H7 (cell line): ENCODE data around the gene FAM20C. TPM values are rescaled to one million over a fixed set of nuclear protein-coding genes. Genes with fewer than 3 reads are reported as not detected.

Experiments
- DNase-seq: peaks from one replicate; pipeline ENCODE4 v3.0.0; 2012
- H3K27me3 ChIP-seq: 2 replicates; pipeline ENCODE4 v1.6.0; 2011; ENCODE audit warnings: mild to moderate bottlenecking, low read length; ENCODE audit not compliant: control insufficient read depth, insufficient read depth
- H3K36me3 ChIP-seq: replicated peaks from 2 replicates; pipeline ENCODE4 v1.5.1; 2011; ENCODE audit warnings: low read length; ENCODE audit not compliant: control insufficient read depth, insufficient read depth
- H3K4me3 ChIP-seq: 2 replicates; pipeline ENCODE4 v1.5.1; 2011; ENCODE audit warnings: low read depth, mild to moderate bottlenecking, control low read depth, low read length, moderate library complexity; ENCODE audit not compliant: insufficient read depth
- total RNA-seq: library from RNA; depleted of rRNA; stranded (reverse); fragments of >200 nt; shearing (Covaris generic); gene quantifications from 2 replicates; pipeline ENCODE4 v1.2.3, GENCODE V29; 2014

FAM20C gene
- total RNA-seq, 1 experiment from 2014 or later, result 63.2 TPM

GRCh38 chr7:247636-248035 lies 55.3 kb downstream of the FAM20C start:
- H3K36me3 ChIP-seq, result peaks cover 1% of the 10 kb centered on the region
- no peaks in the 10 kb centered on the region for H3K27me3 ChIP-seq
- DNase-seq, result no peak
- H3K4me3 ChIP-seq, result no peak overlapping the region

DNA sequence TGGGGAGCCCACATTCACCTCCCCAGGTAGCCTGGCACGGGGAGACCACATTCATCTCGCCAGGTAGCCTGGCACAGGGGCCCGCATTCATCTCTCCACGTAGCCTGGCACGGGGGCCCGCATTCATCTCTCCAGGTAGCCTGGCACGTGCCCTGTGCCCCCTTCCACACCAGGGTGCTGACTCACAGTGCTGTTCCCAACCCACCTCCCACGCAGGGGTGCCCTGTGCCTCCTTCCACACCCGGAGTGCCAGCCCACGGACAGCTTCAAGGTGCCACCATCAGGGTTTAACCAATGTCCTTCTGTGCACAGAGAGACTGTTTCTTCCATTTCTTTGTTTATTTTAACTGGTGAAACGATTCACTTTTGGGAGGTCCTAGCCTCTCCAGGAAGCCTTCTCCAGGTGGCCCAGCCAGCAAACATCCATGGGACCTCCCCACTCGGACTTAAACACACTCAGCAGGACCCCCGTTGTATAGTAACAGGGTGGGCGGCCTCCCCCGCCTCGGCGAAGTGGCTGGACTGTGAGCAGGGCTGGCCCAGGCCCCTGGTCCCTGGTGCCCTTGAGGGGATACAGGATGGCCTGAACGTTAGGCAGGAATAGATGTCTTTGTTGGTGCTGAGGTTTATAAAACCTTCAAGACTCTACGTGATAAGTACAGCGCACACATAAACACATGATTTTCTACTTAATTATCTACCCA lies 56.5 kb downstream of the FAM20C start:
- no peak for DNase-seq

GRCh38 chr7:249989-250388 lies 57.6 kb downstream of the FAM20C start:
- no peak for DNase-seq
- Histone ChIP-seq H3K4me3 (no peak overlapping the region), H3K27me3 (no peaks in the 10 kb centered on the region), H3K36me3 (peaks cover 2% of the 10 kb centered on the region)

More for the DNA sequence above, 56.5 kb downstream of the FAM20C start:
- H3K4me3 ChIP-seq, result no peak overlapping the region
- H3K27me3 ChIP-seq, result no peaks in the 10 kb centered on the region
- peaks cover 2% of the 10 kb centered on the region for H3K36me3 ChIP-seq

- Histone ChIP-seq H3K4me3 (no peak overlapping the region), H3K27me3 (no peaks in the 10 kb centered on the region), H3K36me3 (peaks cover 2% of the 10 kb centered on the region)
- no peak for DNase-seq
These were observed 58.2 kb downstream of the FAM20C start for GRCh38 chr7:250523-250922.

DNA sequence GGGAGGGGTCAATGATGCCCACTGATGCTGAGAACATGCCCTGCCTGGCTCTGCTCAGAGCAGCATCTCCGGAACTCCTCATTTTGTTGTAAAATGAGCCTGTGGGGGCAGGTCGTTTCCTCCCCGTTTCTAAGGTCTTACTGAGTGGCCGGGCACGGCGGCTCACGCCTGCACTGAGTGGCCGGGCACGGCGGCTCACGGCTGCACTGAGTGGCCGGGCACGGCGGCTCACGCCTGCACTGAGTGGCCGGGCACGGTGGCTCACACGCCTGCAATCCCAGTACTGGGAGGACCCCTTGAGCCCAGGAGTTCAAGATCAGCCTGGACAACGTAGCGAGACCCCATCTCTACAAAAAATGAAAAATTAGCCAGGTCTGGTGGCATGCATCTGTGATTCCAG lies 58.6 kb downstream of the FAM20C start:
- Histone ChIP-seq H3K36me3 (peaks cover 2% of the 10 kb centered on the region), H3K27me3 (no peaks in the 10 kb centered on the region), H3K4me3 (no peak overlapping the region)
- no peak for DNase-seq

DNA sequence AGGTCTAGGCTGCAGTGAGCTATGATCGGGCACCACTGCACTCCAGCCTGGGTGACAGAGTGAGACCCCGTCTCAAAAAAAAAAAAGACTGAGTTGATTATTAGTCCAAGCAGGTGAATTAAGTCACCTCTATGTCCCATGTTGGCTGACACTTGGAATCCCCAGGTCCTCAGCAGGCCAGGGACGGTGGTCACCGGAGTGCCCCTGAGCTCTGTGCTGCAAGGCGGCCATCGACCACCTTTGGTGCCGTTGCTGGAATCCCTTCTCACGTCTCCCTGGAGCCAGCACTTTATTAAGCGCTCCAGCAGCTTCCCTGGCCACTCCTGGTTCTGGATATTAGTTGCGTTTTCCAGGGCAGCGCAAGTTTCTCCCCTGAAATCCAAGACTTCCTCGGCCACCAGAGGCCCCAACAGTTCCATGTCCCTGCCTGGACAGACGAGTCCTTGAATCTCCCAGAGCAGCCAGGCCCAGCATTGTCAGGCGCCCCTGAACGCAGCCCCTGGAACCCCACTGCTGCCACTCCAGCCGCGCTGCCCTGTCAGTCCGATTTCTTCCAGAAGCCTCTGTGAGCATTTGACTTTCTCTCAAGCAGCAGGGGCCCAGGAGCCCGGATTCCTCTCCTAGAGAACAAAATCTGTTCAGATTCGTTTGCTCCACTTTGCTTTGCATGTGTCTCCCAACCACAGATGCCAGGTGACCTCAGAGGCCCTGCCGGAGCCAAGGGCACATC lies 59.2 kb downstream of the FAM20C start:
- no peaks in the 10 kb centered on the region for H3K27me3 ChIP-seq
- DNase-seq, result no peak
- H3K4me3 ChIP-seq, result no peak overlapping the region
- H3K36me3 ChIP-seq, result peaks cover 3% of the 10 kb centered on the region

GRCh38 chr7:252216-252965 lies 60.0 kb downstream of the FAM20C start:
- Histone ChIP-seq H3K4me3 (no peak overlapping the region), H3K27me3 (no peaks in the 10 kb centered on the region), H3K36me3 (peaks cover 6% of the 10 kb centered on the region)
- no peak for DNase-seq

DNA sequence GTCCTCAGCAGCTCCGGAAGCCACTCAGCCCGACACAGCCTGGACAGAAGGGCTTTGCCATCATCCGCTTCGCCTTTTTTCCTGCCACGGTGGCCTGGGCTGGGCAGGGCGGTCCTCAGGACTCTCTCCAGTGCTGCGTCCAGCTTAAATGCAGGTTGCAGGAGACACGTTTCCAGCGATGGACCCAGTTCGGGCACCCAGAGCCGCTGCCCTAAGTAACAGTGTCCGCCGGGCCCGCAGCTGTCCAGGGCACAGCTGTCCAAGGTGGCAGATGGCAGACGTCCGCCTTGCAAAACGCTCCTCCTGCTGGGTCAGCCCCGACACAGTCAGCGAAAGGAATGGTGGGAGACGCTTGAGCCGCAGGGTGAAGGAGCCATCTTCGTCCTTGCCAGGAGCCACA lies 60.6 kb downstream of the FAM20C start:
- Histone ChIP-seq H3K27me3 (no peaks in the 10 kb centered on the region), H3K36me3 (peaks cover 6% of the 10 kb centered on the region), H3K4me3 (no peak overlapping the region)
- no peak for DNase-seq

DNA sequence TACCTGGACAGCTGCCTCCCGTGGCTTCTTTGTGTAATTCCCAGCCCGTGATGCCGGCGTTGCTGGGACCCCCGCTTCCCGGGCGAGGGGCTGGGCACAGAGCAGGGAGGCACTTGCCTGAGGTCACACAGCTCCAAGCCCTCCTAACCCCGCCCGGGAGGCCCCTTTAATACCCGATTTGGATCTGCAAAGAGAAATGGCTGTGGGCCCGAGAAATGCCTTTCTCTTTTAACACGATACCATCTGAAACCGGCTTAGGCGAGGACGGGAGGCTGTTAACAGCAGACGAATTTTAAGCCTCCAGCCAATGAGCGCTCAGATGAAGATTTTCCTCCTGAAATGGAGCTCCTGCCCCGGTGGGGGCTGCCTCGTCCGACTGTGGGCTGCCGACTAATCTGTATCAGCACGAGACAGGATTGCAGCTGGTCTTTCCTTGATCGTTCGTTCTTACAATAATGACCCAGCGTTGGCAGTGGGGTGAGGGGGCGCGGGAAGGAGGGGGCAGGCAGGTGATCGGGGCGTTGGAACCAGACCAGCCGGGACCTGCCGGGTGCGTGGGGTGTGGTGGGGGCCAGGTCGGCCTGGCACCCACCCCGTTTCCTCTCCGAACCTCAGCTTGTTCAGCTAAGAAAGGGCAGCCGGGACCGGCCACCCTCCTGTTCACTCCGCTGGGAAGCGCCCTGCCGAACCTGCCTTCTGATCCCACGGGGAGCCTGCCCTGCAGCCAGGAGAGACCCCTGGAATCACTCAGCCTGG lies 61.4 kb downstream of the FAM20C start:
- H3K36me3 ChIP-seq, result peaks cover 6% of the 10 kb centered on the region
- H3K27me3 ChIP-seq, result no peaks in the 10 kb centered on the region
- H3K4me3 ChIP-seq, result no peak overlapping the region
- DNase-seq, result no peak

GRCh38 chr7:254337-255037 lies 62.1 kb downstream of the FAM20C start:
- DNase-seq, result no peak
- H3K36me3 ChIP-seq, result peaks cover 8% of the 10 kb centered on the region
- H3K27me3 ChIP-seq, result no peaks in the 10 kb centered on the region
- H3K4me3 ChIP-seq, result no peak overlapping the region

GRCh38 chr7:255038-255435 lies 62.7 kb downstream of the FAM20C start:
- peaks cover 9% of the 10 kb centered on the region for H3K36me3 ChIP-seq
- H3K4me3 ChIP-seq, result no peak overlapping the region
- H3K27me3 ChIP-seq, result no peaks in the 10 kb centered on the region
- DNase-seq, result no peak

DNA sequence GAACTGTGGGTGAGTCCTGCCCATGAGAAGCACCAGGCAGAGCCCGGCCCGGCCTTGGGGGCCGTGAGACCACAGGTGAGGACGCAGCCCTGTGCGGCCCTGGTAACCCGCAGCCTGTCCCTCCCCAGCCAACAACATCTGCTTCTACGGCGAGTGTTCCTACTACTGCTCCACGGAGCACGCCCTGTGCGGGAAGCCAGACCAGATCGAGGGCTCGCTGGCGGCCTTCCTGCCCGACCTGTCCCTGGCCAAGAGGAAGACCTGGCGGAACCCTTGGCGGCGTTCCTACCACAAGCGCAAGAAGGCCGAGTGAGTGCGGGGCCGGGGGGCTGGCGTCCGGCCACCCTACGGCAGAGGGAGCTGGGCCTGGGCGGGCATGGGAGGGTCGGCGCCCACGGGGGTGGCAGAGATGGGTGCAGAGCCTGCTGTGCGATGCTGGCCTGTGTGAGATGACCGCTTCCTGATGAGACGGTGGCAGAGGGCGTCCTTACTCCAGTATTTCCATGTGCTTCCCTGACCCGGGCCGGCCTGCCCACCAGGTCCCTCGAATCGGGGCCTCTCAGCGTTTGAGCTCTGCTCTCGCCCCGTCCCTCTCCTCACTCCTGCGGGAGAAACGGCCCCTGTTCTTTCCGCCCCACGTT lies 63.5 kb downstream of the FAM20C start:
- H3K27me3 ChIP-seq, result no peaks in the 10 kb centered on the region
- peaks cover 14% of the 10 kb centered on the region for H3K36me3 ChIP-seq
- no peak overlapping the region for H3K4me3 ChIP-seq
- no peak for DNase-seq

GRCh38 chr7:256461-256940 lies 64.1 kb downstream of the FAM20C start:
- H3K27me3 ChIP-seq, result no peaks in the 10 kb centered on the region
- DNase-seq, result no peak
- peaks cover 13% of the 10 kb centered on the region for H3K36me3 ChIP-seq
- no peak overlapping the region for H3K4me3 ChIP-seq
